Osteocyte (in vitro differentiated cells): ENCODE measurements around the gene CIP2A. TPM values are rescaled to one million over a fixed set of nuclear protein-coding genes. Genes with fewer than 3 reads are reported as not detected.
A peak's percentile ranks its signal among the peaks of the same experiment; 100 is the strongest.

Experiments used
- DNase-seq: peaks from one replicate; pipeline ENCODE4 v3.0.0; 2021; ENCODE audit warnings: mixed read lengths; ENCODE audit not compliant: unreplicated experiment; ENCODE audit errors: extremely low spot score
- H3K27ac Mint-ChIP-seq: one replicate; pipeline ENCODE4 v1.8.0; 2021; ENCODE audit warnings: mild to moderate bottlenecking, mixed read lengths; ENCODE audit not compliant: unreplicated experiment
- H3K27me3 Mint-ChIP-seq: one replicate; pipeline ENCODE4 v1.8.0; 2021; ENCODE audit warnings: mixed read lengths; ENCODE audit not compliant: unreplicated experiment
- H3K36me3 Mint-ChIP-seq: one replicate; pipeline ENCODE4 v1.8.0; 2021; ENCODE audit warnings: mixed read lengths; ENCODE audit not compliant: unreplicated experiment
- H3K4me1 Mint-ChIP-seq: one replicate; pipeline ENCODE4 v1.8.0; 2021; ENCODE audit warnings: mixed read lengths; ENCODE audit not compliant: unreplicated experiment
- H3K4me3 Mint-ChIP-seq: one replicate; pipeline ENCODE4 v1.8.0; 2021; ENCODE audit warnings: mild to moderate bottlenecking, moderate library complexity, mixed read lengths; ENCODE audit not compliant: unreplicated experiment
- H3K9me3 Mint-ChIP-seq: one replicate; pipeline ENCODE4 v1.8.0; 2021; ENCODE audit warnings: mixed read lengths; ENCODE audit not compliant: unreplicated experiment
- total RNA-seq: library from RNA; stranded (reverse); gene quantifications from 2 replicates; pipeline ENCODE4 v1.2.1, GENCODE V29; 2021
- TF ChIP-seq, protein P1 (sequence below): fragments of 200-600 bp; sonication (generic); IDR thresholded peaks from 2 replicates; pipeline ENCODE4 v1.5.0; 2021; ENCODE audit warnings: antibody characterized with exemption, mild to moderate bottlenecking, moderate library complexity

The CIP2A gene
- total RNA-seq, 1 donor from 2014 or later = 10.2 TPM

DNA sequence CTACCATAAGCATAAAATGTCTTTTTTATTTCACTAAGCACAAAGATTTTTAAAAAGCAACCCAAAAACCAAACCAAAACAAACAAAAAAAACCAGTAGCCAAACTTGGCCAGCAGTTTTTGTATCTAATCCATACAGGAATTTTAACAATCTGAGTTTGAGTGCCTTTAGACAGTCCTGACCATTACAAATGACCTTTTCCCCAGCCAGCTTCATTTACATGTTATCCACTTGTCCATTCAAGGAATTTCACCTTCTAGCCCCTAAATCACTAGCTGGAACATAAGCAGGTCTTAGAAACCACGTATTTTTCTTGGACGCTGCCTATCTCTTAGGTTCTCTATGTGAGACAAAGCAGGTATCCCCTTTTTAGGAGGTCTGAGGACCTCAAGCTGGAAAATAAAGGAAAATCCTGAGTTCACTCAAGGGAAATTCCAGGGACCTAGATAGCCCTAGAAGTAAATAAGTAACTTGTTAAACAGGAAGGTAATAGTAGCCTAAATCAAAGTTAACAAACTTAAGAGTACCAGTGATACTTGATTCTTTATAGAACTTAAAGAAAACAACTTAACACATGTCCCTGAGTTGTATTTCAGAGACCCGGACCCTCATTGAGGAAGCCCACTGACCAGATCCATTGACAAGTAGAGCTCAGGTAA is 34.2 kb downstream of the CIP2A start:
- TF ChIP-seq, protein P1, sequence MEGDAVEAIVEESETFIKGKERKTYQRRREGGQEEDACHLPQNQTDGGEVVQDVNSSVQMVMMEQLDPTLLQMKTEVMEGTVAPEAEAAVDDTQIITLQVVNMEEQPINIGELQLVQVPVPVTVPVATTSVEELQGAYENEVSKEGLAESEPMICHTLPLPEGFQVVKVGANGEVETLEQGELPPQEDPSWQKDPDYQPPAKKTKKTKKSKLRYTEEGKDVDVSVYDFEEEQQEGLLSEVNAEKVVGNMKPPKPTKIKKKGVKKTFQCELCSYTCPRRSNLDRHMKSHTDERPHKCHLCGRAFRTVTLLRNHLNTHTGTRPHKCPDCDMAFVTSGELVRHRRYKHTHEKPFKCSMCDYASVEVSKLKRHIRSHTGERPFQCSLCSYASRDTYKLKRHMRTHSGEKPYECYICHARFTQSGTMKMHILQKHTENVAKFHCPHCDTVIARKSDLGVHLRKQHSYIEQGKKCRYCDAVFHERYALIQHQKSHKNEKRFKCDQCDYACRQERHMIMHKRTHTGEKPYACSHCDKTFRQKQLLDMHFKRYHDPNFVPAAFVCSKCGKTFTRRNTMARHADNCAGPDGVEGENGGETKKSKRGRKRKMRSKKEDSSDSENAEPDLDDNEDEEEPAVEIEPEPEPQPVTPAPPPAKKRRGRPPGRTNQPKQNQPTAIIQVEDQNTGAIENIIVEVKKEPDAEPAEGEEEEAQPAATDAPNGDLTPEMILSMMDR = no peak
- H3K27me3 Mint-ChIP-seq = no peaks in the 10 kb centered on the region
- peak overlapping the region; percentile 21 for H3K27ac Mint-ChIP-seq
- no peak for DNase-seq
- H3K36me3 Mint-ChIP-seq = peaks cover 7% of the 10 kb centered on the region
- H3K4me1 Mint-ChIP-seq = peaks cover 19% of the 10 kb centered on the region
- H3K4me3 Mint-ChIP-seq = no peak overlapping the region
- no peaks in the 10 kb centered on the region for H3K9me3 Mint-ChIP-seq

DNA sequence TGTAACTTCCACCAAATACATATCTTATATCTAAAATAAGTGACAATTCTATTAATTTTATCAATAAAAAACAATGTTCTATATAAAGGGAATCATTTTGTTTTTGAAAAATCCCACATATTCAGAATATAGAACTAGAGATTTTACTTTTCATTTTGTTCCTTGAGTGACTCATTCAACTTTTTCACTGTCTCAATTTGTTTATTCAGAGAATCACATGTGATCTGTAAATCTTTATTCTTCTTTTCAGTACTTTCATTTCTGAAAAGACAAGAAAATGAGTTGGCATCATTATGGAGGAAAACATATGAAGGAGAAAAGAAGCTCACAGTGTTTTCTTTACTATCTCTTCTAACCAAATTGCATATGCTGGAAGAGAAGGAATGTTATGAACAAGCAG is 35.0 kb downstream of the CIP2A start:
- Mint-ChIP-seq H3K4me1 (peaks cover 19% of the 10 kb centered on the region), H3K36me3 (peaks cover 5% of the 10 kb centered on the region), H3K27ac (peak overlapping the region; percentile 16), H3K27me3 (no peaks in the 10 kb centered on the region), H3K4me3 (no peak overlapping the region), H3K9me3 (no peaks in the 10 kb centered on the region)
- no peak for DNase-seq
- TF ChIP-seq, protein P1 = no peak

DNA sequence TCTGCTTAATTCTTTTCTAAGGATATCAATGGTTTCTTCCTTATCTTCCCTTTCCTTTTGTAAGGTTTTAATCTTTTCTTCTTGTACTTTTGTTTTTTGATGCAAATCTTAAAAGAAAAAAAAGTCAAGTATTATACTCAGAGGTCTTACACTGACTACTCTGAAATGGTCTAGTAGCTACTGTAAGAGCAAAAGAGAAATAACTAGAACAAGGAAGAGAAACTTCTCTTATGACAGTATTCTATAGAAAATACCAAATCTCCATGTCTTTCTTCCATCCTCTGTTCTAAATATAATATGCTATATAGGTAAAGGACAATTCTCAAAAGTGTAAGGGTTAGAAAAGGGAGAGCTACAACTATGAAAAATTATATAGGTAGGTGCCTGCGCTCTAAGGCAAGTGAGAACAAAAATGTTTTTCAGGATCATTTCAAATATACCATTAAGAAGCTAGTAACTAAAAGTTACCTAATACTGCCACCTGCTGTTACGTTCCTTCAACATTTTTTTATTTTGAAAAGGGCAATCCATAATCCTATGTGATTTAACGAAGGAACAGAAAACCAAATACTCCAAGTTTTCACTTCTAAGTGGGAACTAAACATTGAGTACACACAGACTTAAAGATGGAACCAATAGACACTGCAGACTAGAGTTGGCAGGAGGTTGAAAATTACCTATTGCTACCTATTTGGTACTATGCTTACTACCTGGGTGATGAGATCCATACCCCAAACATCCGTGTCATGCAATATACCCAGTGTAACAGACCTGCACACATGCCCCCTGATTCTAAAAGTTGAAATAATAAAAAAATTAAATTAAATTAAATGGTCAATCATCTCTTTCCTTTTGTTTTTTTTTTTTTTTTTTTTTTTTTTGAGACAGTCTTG is 36.7 kb downstream of the CIP2A start:
- Mint-ChIP-seq H3K9me3 (no peaks in the 10 kb centered on the region), H3K36me3 (no peaks in the 10 kb centered on the region), H3K4me3 (no peak overlapping the region), H3K27me3 (no peaks in the 10 kb centered on the region), H3K27ac (peak overlapping the region; percentile 32), H3K4me1 (peaks cover 19% of the 10 kb centered on the region)
- no peak for DNase-seq
- TF ChIP-seq, protein P1 = peak; percentile 63

DNA sequence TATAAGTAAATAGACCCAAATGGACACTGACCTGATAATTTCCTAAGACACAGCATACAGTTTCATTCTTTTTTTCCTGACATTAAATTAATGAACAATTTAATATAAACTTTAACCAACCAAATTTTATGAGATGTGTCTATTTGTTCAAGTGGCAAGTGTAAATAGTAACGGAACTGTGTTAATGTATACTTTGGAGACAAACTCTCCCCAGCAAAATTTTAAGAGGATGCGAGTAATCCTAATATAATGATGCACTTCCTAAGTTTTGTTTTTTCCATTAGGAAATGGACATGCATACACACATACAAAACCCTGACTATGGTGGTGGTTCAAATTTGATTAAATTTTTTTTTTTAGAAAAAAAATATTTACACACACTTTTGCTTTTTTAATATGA is 40.4 kb downstream of the CIP2A start:
- H3K27me3 Mint-ChIP-seq = no peaks in the 10 kb centered on the region
- TF ChIP-seq, protein P1 = no peak

DNA sequence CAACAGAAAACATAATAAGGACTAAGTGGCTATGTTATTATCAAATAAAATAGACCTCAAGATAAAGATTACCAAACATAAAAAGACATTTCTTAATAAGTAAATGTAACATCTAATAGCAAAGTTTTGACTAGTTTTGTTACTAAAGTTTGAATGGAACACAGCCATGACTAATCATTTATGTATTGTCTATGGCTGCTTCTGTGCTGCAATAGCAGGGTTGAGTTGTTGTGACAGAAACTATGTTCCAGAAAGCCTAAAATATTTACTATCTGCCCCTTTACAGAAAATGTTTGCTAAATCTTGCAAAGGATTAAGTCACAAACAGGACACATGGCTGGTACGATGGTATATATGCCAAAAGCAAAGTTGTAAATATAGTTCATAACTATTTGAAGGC is 40.9 kb downstream of the CIP2A start:
- DNase-seq = no peak
- Mint-ChIP-seq H3K27me3 (no peaks in the 10 kb centered on the region), H3K36me3 (peaks cover 6% of the 10 kb centered on the region), H3K9me3 (no peaks in the 10 kb centered on the region), H3K4me3 (no peak overlapping the region), H3K4me1 (peaks cover 18% of the 10 kb centered on the region), H3K27ac (no peak overlapping the region)
- TF ChIP-seq, protein P1 = no peak

More for the DNA sequence above, 40.4 kb downstream of the CIP2A start:
- peaks cover under 1% of the 10 kb centered on the region for H3K36me3 Mint-ChIP-seq
- no peak overlapping the region for H3K27ac Mint-ChIP-seq
- peaks cover 19% of the 10 kb centered on the region for H3K4me1 Mint-ChIP-seq
- no peaks in the 10 kb centered on the region for H3K9me3 Mint-ChIP-seq
- DNase-seq = no peak
- no peak overlapping the region for H3K4me3 Mint-ChIP-seq
